Panc1 (cell line): Measurements from ENCODE around the gene KIF21B.
"Not testable (repeated sequence)": the region's sequence is repeated elsewhere in the genome, so short reads cannot be mapped to it uniquely, and the experiment has no call there.

Experiments used
- POLR2AphosphoS5 ChIP-seq: IDR thresholded peaks from 2 replicates; pipeline ENCODE4 v1.6.1; 2012; ENCODE audit warnings: mild to moderate bottlenecking, low read depth, low read length, moderate library complexity
- SIN3A ChIP-seq: IDR thresholded peaks from 2 replicates; pipeline ENCODE4 v1.6.1; 2012; ENCODE audit warnings: low read depth, mild to moderate bottlenecking, low read length, moderate library complexity, borderline replicate concordance; ENCODE audit not compliant: insufficient read depth
- TF ChIP-seq, protein P1 (sequence below): fragments of 450-650 bp; IDR thresholded peaks from 2 replicates; pipeline ENCODE4 v1.5.1; 2017; ENCODE audit warnings: mild to moderate bottlenecking
- TF ChIP-seq, protein P2 (sequence below), 2 experiments: IDR thresholded peaks; 2 replicates each; pipeline ENCODE4 v1.6.1; 2011 to 2012; ENCODE audit warnings: low read depth in 2 of 2, control low read depth in 1 of 2, low read length in 1 of 2, mild to moderate bottlenecking in 1 of 2, moderate library complexity in 1 of 2; ENCODE audit not compliant: insufficient read depth in 1 of 2

DNA sequence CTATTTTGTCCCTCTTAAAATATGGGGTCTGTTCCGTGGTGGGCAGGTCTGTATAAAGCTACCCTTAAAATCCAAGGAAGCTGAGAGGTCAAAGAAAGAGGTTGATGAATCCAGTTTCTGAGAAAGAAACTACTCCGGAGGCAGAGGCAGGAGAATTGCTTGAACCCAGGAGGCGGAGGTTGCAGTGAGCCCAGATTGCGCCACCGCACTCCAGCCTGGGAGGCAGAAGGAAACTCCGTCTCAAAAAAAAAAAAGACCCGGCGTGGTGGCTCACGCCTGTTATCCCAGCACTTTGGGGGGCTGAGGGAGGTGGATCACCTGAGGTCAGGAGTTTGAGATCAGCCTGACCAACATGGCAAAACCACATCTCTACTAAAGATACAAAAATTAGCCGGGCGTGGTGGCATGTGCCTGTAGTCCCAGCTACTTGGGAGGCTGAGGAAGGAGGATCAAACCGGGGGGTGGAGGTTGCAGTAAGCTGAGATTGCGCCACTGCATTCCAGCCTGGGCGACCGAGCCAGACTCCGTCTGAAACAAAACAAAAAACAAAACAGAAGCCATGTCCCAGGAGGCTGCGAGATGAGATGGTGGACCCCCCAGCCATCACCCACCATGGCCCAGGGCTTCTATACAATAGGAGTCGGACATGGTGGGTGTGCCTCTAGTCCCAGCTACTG is 88.1 kb downstream of the KIF21B start:
- TF ChIP-seq, protein P1, sequence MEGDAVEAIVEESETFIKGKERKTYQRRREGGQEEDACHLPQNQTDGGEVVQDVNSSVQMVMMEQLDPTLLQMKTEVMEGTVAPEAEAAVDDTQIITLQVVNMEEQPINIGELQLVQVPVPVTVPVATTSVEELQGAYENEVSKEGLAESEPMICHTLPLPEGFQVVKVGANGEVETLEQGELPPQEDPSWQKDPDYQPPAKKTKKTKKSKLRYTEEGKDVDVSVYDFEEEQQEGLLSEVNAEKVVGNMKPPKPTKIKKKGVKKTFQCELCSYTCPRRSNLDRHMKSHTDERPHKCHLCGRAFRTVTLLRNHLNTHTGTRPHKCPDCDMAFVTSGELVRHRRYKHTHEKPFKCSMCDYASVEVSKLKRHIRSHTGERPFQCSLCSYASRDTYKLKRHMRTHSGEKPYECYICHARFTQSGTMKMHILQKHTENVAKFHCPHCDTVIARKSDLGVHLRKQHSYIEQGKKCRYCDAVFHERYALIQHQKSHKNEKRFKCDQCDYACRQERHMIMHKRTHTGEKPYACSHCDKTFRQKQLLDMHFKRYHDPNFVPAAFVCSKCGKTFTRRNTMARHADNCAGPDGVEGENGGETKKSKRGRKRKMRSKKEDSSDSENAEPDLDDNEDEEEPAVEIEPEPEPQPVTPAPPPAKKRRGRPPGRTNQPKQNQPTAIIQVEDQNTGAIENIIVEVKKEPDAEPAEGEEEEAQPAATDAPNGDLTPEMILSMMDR, result not testable (repeated sequence)
- TF ChIP-seq POLR2AphosphoS5, SIN3A: not testable (repeated sequence)
- TF ChIP-seq, protein P2, sequence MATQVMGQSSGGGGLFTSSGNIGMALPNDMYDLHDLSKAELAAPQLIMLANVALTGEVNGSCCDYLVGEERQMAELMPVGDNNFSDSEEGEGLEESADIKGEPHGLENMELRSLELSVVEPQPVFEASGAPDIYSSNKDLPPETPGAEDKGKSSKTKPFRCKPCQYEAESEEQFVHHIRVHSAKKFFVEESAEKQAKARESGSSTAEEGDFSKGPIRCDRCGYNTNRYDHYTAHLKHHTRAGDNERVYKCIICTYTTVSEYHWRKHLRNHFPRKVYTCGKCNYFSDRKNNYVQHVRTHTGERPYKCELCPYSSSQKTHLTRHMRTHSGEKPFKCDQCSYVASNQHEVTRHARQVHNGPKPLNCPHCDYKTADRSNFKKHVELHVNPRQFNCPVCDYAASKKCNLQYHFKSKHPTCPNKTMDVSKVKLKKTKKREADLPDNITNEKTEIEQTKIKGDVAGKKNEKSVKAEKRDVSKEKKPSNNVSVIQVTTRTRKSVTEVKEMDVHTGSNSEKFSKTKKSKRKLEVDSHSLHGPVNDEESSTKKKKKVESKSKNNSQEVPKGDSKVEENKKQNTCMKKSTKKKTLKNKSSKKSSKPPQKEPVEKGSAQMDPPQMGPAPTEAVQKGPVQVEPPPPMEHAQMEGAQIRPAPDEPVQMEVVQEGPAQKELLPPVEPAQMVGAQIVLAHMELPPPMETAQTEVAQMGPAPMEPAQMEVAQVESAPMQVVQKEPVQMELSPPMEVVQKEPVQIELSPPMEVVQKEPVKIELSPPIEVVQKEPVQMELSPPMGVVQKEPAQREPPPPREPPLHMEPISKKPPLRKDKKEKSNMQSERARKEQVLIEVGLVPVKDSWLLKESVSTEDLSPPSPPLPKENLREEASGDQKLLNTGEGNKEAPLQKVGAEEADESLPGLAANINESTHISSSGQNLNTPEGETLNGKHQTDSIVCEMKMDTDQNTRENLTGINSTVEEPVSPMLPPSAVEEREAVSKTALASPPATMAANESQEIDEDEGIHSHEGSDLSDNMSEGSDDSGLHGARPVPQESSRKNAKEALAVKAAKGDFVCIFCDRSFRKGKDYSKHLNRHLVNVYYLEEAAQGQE (IDR thresholded peaks at IDR 0.05; ENCODE audit: insufficient read depth in 1 of 2, low read depth in 2 of 2, low read length in 1 of 2), result not testable (repeated sequence)
